ENCODE measurements around the gene PCSK6.
"Not testable (repeated sequence)": the region's sequence is repeated elsewhere in the genome, so short reads cannot be mapped to it uniquely, and the experiment has no call there.

The PCSK6 gene

DNA sequence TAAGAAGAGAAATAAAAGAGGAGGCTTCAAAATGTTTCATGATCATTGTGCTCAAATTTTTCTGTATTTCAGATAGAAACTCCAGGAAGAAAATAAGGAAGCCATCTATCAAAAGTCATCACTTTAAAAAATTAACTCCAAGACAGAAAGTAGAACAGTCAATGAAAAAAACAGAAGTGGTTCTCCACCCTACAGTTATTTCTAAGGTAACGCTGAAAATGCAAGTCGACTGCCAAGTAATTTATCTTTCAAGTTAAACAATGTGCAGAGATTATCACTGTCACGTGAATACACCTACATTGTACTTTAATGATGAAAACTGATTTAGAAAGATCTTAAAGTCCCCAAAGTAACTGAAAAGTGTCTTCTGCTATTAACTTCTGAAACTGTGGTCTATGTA is 115.9 kb downstream of the PCSK6 start:
- no peak for DNase-seq

GRCh38 chr15:101372960-101373525 is 116.5 kb downstream of the PCSK6 start:
- no peak for DNase-seq

DNA sequence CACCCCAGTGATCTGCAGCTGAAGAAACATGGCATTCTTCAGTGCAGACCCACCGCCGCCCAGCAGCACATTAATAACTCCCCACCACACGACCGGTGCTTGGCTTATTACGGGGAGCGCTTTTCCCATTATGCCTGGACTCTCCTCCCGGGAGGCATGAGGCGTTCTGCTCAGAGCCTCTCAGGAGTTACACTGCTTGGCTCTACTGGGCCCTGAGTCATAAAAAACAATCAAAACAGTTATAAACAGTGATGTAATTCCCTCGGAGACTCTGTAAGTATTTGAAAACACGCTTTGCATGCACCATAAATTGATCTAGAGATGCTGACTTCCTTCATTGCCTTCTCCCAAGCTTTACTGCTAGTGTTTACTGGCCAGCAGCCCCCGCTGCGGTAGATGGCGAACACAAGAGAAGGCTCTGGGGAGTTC is 117.3 kb downstream of the PCSK6 start:
- no peak for DNase-seq

- no peak for DNase-seq
Measured at GRCh38 chr15:101371519-101371918, 118.0 kb downstream of the PCSK6 start.

- no peak for DNase-seq
Measured at GRCh38 chr15:101371081-101371480, 118.4 kb downstream of the PCSK6 start.

- DNase-seq: no peak
Measured at GRCh38 chr15:101370330-101371024, 119.0 kb downstream of the PCSK6 start.

- DNase-seq: no peak
Measured at GRCh38 chr15:101369676-101370075, 119.8 kb downstream of the PCSK6 start.

DNA sequence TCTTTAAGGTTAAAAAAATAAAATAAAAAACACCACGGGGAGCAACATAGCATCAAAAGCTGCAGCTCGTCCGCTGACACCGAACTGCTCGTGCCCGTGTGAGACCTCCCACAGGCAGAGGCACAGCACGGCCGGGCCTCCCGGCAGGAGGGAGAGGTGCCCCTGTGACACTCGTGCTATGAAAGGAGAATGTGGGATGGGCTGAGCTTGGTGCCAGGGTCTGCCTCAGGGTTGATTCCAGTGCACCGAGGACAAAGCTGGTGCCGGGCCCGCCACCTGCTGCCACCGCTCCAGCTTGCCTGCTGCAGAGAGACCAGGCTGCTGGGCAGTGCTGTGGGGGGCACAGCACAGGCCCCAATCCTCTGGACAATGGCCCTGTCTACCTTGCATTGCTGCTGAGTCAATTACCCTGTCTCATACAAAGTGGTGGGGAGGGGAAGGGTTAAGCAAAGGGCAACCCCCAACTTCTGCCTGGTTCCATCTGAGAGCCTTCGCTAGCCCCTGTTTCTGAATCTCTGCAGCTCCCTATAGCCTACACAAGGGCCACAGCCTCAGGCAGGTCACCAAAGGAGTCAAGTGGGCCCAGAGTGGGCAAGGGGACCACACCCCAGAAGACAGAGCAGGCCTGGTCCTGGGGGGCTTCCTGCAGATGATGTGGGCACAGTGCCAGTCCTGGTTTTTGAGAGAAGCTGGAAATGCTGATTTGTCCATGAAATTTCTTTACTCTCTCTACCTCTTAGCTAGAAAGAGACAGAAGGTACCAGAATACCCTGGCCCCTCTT is 120.5 kb downstream of the PCSK6 start:
- DNase-seq: no peak

GRCh38 chr15:101368086-101368780 is 121.3 kb downstream of the PCSK6 start:
- no peak for DNase-seq

DNA sequence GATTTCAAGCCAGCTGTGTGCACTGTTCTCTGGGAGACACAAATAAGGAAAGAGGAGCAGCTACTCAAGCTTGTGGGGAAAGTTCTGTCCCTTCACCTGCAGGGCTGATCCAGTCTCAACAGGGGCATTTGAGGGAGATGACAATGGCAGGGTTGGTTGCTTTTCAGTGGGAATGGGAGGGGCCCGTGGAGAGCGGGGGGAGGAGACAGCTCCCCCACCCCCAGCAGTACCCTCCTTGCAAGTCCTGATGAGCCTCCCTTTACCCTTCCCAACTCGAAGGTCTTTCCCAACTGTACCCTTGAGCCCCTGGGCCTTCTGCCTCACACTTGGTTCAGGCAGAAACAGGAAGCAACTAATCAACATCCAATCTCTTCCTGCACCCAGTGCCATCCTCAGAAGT is 122.7 kb downstream of the PCSK6 start:
- no peak for DNase-seq

DNA sequence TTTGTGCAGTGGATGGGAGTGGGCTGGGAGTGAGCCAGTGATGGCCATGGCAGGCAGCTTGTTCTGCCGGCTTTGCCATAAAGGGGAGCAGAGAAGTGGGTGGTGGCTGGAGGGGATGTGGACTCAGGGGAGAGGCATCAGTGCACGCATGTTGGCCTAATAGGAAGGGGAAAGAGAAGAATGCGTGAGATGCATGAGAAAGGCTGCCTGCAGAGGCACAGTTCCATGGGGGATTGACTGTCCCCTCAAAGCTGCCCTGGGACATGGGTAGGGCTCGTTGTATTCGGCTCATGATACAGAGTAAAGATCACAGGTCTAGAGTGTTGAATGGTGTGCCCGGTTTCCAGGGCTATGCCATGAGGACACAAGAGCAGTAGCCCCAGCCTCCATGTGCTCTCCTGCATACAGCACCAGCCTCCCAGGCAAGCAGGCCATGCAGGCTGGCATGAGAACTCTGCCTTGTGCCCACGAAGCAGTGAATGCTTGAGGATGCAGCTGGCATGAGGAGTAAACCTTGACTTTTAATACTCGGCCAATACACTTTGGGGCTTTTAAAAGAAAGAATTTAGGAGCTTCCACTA is 126.4 kb downstream of the PCSK6 start:
- DNase-seq: no peak

GRCh38 chr15:101362359-101362758 is 127.1 kb downstream of the PCSK6 start:
- DNase-seq: no peak

DNA sequence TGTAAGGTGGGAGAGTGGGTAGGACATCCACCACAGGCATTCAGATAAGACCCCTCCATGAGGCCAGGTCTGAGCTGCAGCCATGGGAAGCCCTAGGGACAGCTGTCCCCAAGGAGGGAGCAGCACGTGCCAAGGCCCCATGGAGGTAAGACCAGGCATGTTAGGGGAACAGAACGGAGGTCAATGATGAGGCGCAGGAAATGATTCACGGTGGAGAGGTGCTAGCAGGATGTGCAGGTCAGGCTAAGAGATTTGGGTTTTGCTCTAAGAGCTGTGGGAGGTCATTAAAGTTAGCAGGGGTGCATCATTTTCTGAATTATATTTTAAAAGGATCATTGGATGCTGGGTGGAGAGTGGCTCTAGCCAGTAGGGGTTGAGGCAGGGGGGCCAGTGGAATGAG is 128.1 kb downstream of the PCSK6 start:
- DNase-seq: no peak

GRCh38 chr15:101359365-101359947 is 130.1 kb downstream of the PCSK6 start:
- DNase-seq: no peak

DNA sequence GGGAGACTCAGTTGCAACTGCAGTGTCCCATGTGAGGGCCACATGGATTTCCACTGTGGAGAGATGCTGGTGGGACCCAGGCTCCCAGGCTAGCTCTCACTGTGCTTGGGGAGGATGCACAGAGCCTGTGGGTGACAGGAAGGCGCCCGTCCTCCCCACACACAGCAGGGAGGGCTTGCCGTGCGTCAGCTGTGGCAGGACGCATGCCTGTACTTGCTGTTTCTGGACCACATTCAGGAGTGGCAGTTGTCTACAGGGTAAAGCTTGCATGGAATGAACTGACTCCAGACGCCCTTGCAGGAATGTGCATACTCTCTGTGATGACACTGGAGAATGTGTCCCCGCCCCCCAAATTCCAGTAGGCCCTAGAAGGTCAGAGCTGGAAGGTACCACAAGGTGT is 130.6 kb downstream of the PCSK6 start:
- DNase-seq: no peak

DNA sequence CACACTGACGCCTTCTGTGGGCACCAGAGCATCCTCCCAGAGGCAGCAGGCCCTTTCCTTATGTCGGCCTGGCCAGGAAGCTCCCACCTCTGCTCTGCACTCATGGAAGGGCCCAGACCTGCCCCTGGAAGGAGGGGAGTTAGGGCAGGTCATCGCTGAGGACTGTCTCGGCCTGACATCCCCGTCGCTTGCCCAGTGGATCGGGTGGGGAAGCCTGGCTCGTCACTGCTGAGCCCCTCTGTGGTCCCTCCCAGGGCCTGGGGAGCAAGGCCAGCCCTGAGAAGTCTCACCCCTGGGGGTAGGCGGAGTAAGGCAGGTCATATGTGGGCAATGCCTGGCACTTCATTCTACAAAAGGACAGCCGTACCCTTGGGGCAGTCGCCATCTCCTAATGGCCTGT is 131.6 kb downstream of the PCSK6 start:
- no peak for DNase-seq

- no peak for DNase-seq
Measured at GRCh38 chr15:101357333-101357732, 132.2 kb downstream of the PCSK6 start.

GRCh38 chr15:101356512-101357172 is 132.9 kb downstream of the PCSK6 start:
- DNase-seq: not testable (repeated sequence)

GRCh38 chr15:101355678-101356464 is 133.6 kb downstream of the PCSK6 start:
- DNase-seq: no peak

GRCh38 chr15:101354891-101355623 is 134.4 kb downstream of the PCSK6 start:
- DNase-seq: no peak

DNA sequence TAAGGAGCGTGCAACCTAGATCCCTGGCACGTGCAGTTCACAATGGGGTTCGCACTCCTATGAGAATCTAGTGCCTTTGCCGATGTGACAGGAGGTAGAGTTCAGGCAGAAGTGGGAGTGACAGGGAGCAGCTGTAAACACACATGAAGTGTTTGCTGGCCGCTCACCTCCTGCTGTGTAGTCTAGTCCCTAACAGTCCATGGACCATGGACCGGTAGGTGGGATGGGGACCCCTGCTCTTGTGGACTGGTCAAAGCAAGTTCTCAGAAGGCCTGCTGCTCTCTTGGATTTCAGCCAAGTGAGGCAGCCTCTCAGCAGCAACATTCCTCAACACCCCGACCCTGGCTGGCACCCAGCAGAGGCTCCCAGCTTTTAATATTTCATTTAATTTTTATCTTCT is 136.3 kb downstream of the PCSK6 start:
- no peak for DNase-seq
